K562 (cell line): ENCODE data around the gene NUDT2. TPM values are rescaled to one million over a fixed set of nuclear protein-coding genes. Genes with fewer than 3 reads are reported as not detected.

ENCODE experiments used
- ATF7 ChIP-seq: fragments of 450-650 bp; IDR thresholded peaks from 2 replicates; pipeline ENCODE4 v1.7.1; 2014; ENCODE audit warnings: mild to moderate bottlenecking, moderate library complexity
- CHD4 ChIP-seq: fragments of 200-600 bp; sonication (generic); IDR thresholded peaks from 3 replicates; pipeline ENCODE4 v1.6.1; 2012; ENCODE audit warnings: low read depth, mild to moderate bottlenecking, mixed read lengths, low read length, inconsistent platforms; ENCODE audit not compliant: insufficient read depth, insufficient replicate concordance, poor library complexity, severe bottlenecking
- DIDO1 ChIP-seq: fragments of 450-650 bp; IDR thresholded peaks from 2 replicates; pipeline ENCODE4 v1.6.1; 2016; ENCODE audit warnings: low read depth, missing biosample characterization, missing genetic modification characterization
- DLX4 ChIP-seq: fragments of 250-450 bp; sonication (Bioruptor Pico); IDR thresholded peaks from 2 replicates; pipeline ENCODE4 v1.6.1; 2021; ENCODE audit warnings: mild to moderate bottlenecking
- ETV1 ChIP-seq: fragments of 450-650 bp; conservative IDR thresholded peaks from 2 replicates; pipeline ENCODE4 v1.6.1; 2016; ENCODE audit warnings: missing genetic modification characterization, control low read depth, low read depth, missing compliant biosample characterization
- FOXJ2 ChIP-seq: fragments of 200-800 bp; sonication (Bioruptor generic); IDR thresholded peaks from 2 replicates; pipeline ENCODE4 v1.6.1; 2016; ENCODE audit warnings: missing genetic modification characterization, missing compliant biosample characterization
- MEF2A ChIP-seq: IDR thresholded peaks from 2 replicates; pipeline ENCODE4 v1.6.1; 2011; ENCODE audit warnings: low read depth, mild to moderate bottlenecking, low read length, moderate library complexity; ENCODE audit not compliant: control insufficient read depth
- PKNOX1 ChIP-seq: fragments of 450-650 bp; IDR thresholded peaks from 2 replicates; pipeline ENCODE4 v1.6.1; 2016
- SAP30 ChIP-seq: fragments of 200-600 bp; sonication (generic); IDR thresholded peaks from 2 replicates; pipeline ENCODE4 v1.6.1; 2012; ENCODE audit warnings: borderline replicate concordance, low read depth, mild to moderate bottlenecking, moderate library complexity, low read length, control low read depth, inconsistent platforms; ENCODE audit not compliant: insufficient read depth, poor library complexity, severe bottlenecking
- SMC3 ChIP-seq: conservative IDR thresholded peaks from 2 replicates; pipeline ENCODE4 v1.6.1; 2011; ENCODE audit warnings: low read depth, low read length, improper control_type of control experiment; ENCODE audit not compliant: insufficient read depth
- SPI1 ChIP-seq: IDR thresholded peaks from 2 replicates; pipeline ENCODE4 v1.6.1; 2011; ENCODE audit warnings: low read depth, low read length, control low read depth, borderline replicate concordance
- ZKSCAN1 ChIP-seq: fragments of 150-350 bp; IDR thresholded peaks from 2 replicates; pipeline ENCODE4 v1.6.1; 2016; ENCODE audit warnings: low read depth, low read length
- polyA plus RNA-seq, 8 experiments: library from polyadenylated mRNA; depleted of rRNA in 4 of 8; stranded (reverse) in 5 of 8; unstranded in 3 of 8; fragments of >200 nt; fragmentation: Nextera tagmentation in 2 of 8; fragmentation: Illumina TruSeq in 1 of 8; extraction: Ambion mirVana in 2 of 8; extraction: Trizol in 1 of 8; gene quantifications; 2 replicates each; pipeline versions ENCODE4 v1.2.1 to v1.2.3, GENCODE V29; 2011 to 2014; ENCODE audit warnings: inconsistent platforms in 1 of 8, missing spikeins in 1 of 8
- total RNA-seq, 7 experiments: library from RNA; depleted of rRNA in 6 of 7; stranded (reverse); fragments of >200 nt in 6 of 7; fragmentation: Illumina TruSeq in 2 of 7; extraction: Trizol in 2 of 7; gene quantifications; 2 replicates each; pipeline versions ENCODE4 v1.2.1 to v1.2.3, GENCODE V29; 2011 to 2021; ENCODE audit warnings: low replicate concordance in 1 of 7
- TF ChIP-seq, protein P1 (sequence below), 2 experiments: fragments of 450-650 bp; formaldehyde crosslinking in 1 of 2; IDR thresholded peaks; 2 replicates each; pipeline versions ENCODE4 v1.4.0 to v1.6.1; 2014 to 2020; ENCODE audit warnings: mild to moderate bottlenecking in 2 of 2, borderline replicate concordance in 1 of 2, low read depth in 1 of 2
- TF ChIP-seq, protein P2 (sequence below): fragments of 450-650 bp; IDR thresholded peaks from 2 replicates; pipeline ENCODE4 v1.6.1; 2016; ENCODE audit warnings: antibody characterized with exemption

The NUDT2 gene
- total and polyA plus RNA-seq, 9 of the 15 experiments (the other 6 are each of a cell fraction or from before 2014, with no cell fraction given) = 11.5 to 28.1 (median 19.0) TPM

DNA sequence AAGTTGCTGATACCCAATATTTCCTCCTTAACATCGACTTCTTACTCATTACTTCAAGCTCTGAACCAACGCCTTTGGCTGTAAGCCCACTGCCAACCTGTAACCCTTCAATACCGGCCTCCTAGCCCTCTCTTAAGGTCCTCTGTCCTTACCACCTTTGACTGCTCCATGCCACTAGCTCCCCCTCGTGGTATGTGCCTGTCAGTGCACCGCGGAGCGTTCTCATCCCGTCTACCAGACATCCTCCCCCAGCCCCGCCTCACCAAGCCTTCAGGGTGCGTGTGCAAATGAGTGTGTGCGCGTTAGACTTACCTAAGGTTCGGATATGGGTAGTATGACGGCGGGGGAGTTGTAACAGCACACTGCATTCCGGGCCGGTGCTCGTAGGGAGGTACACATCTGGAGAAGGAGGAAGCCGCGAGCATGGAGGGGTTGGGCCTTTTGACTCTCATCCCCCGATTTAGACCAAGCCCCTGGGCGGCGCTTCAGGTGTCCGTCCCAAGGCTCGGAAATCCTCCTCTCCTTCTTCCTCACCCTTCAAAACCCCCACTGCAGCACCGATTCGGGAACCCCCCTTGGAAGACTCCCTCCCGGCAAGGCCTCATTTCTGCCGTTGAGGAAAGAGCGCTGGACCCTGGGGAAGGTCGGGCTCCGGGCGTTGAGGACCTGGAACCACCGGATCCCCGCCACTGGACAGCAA is 50.1 kb downstream of the NUDT2 start (continued):
- TF ChIP-seq, protein P1, sequence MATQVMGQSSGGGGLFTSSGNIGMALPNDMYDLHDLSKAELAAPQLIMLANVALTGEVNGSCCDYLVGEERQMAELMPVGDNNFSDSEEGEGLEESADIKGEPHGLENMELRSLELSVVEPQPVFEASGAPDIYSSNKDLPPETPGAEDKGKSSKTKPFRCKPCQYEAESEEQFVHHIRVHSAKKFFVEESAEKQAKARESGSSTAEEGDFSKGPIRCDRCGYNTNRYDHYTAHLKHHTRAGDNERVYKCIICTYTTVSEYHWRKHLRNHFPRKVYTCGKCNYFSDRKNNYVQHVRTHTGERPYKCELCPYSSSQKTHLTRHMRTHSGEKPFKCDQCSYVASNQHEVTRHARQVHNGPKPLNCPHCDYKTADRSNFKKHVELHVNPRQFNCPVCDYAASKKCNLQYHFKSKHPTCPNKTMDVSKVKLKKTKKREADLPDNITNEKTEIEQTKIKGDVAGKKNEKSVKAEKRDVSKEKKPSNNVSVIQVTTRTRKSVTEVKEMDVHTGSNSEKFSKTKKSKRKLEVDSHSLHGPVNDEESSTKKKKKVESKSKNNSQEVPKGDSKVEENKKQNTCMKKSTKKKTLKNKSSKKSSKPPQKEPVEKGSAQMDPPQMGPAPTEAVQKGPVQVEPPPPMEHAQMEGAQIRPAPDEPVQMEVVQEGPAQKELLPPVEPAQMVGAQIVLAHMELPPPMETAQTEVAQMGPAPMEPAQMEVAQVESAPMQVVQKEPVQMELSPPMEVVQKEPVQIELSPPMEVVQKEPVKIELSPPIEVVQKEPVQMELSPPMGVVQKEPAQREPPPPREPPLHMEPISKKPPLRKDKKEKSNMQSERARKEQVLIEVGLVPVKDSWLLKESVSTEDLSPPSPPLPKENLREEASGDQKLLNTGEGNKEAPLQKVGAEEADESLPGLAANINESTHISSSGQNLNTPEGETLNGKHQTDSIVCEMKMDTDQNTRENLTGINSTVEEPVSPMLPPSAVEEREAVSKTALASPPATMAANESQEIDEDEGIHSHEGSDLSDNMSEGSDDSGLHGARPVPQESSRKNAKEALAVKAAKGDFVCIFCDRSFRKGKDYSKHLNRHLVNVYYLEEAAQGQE (IDR thresholded peaks at IDR 0.05; ENCODE audit: borderline replicate concordance) = peak; percentile 65
- TF ChIP-seq, protein P1 (CRISPR knock-in tag; IDR thresholded peaks at IDR 0.05; ENCODE audit: low read depth) = no peak
- peak; percentile 79 for TF ChIP-seq SMC3
- TF ChIP-seq CHD4 = no peak
- TF ChIP-seq, protein P2, sequence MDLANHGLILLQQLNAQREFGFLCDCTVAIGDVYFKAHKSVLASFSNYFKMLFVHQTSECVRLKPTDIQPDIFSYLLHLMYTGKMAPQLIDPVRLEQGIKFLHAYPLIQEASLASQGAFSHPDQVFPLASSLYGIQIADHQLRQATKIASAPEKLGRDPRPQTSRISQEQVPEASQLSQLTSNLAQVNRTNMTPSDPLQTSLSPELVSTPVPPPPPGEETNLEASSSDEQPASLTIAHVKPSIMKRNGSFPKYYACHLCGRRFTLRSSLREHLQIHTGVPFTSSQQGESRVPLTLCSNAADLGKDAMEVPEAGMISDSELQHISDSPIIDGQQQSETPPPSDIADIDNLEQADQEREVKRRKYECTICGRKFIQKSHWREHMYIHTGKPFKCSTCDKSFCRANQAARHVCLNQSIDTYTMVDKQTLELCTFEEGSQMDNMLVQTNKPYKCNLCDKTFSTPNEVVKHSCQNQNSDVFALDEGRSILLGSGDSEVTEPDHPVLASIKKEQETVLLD = no peak
- TF ChIP-seq PKNOX1 = peak; percentile 46; the same call in 1 of the 2 replicates
- TF ChIP-seq ETV1 (tag) = no peak
- TF ChIP-seq DIDO1 (tag) = no peak
- TF ChIP-seq SAP30 = no peak
- no peak for TF ChIP-seq DLX4 (CRISPR knock-in tag)
- no peak for TF ChIP-seq SPI1
- TF ChIP-seq FOXJ2 = no peak
- TF ChIP-seq ATF7 = peak; percentile 30; the same call in 1 of the 2 replicates
- no peak for TF ChIP-seq MEF2A
- TF ChIP-seq ZKSCAN1 = no peak
